Measurements from ENCODE around the gene ZFAND4. TPM values are rescaled to one million over a fixed set of nuclear protein-coding genes. Genes with fewer than 3 reads are reported as not detected.
"Not testable (repeated sequence)": the region's sequence is repeated elsewhere in the genome, so short reads cannot be mapped to it uniquely, and the experiment has no call there.

Gene ZFAND4
- total RNA-seq, 2 experiments from 2014 or later: 11.3 to 11.8 TPM

GRCh38 chr10:45602836-45603235, 69.7 kb downstream of the ZFAND4 start:
- peaks cover 23% of the 10 kb centered on the region for H3K27me3 Mint-ChIP-seq
- H3K36me3 Mint-ChIP-seq: no peaks in the 10 kb centered on the region
- H3K9me3 Mint-ChIP-seq: peaks cover 8% of the 10 kb centered on the region
- no peak for DNase-seq
- peaks cover 5% of the 10 kb centered on the region for H3K4me1 Mint-ChIP-seq
- no peak overlapping the region for H3K27ac Mint-ChIP-seq
- H3K4me3 Mint-ChIP-seq: no peak overlapping the region

GRCh38 chr10:45602082-45602730, 70.4 kb downstream of the ZFAND4 start:
- peaks cover 8% of the 10 kb centered on the region for H3K9me3 Mint-ChIP-seq
- DNase-seq: no peak
- H3K27ac Mint-ChIP-seq: no peak overlapping the region
- H3K4me1 Mint-ChIP-seq: peaks cover 5% of the 10 kb centered on the region
- H3K36me3 Mint-ChIP-seq: no peaks in the 10 kb centered on the region
- no peak overlapping the region for H3K4me3 Mint-ChIP-seq
- peaks cover 23% of the 10 kb centered on the region for H3K27me3 Mint-ChIP-seq

GRCh38 chr10:45601254-45601930, 71.2 kb downstream of the ZFAND4 start:
- H3K36me3 Mint-ChIP-seq, H3K4me1 Mint-ChIP-seq, H3K9me3 Mint-ChIP-seq, H3K27ac Mint-ChIP-seq, DNase-seq: not testable (repeated sequence)
- Mint-ChIP-seq H3K27me3 (peaks cover 23% of the 10 kb centered on the region), H3K4me3 (peak overlapping the region; percentile 42)

- not testable (repeated sequence) for H3K36me3 Mint-ChIP-seq, H3K4me1 Mint-ChIP-seq, H3K27ac Mint-ChIP-seq, H3K9me3 Mint-ChIP-seq
- Mint-ChIP-seq H3K4me3 (peak overlapping the region; percentile 60), H3K27me3 (peaks cover 23% of the 10 kb centered on the region)
- peak; percentile 18 for DNase-seq
Observed at GRCh38 chr10:45600337-45601253, 72.0 kb downstream of the ZFAND4 start.

GRCh38 chr10:45599646-45600045, 72.9 kb downstream of the ZFAND4 start:
- no peak overlapping the region for H3K27ac Mint-ChIP-seq
- H3K36me3 Mint-ChIP-seq: no peaks in the 10 kb centered on the region
- no peak for DNase-seq
- peaks cover 10% of the 10 kb centered on the region for H3K4me1 Mint-ChIP-seq
- H3K4me3 Mint-ChIP-seq: no peak overlapping the region
- peaks cover 26% of the 10 kb centered on the region for H3K27me3 Mint-ChIP-seq
- peaks cover 8% of the 10 kb centered on the region for H3K9me3 Mint-ChIP-seq

GRCh38 chr10:45599021-45599603, 73.5 kb downstream of the ZFAND4 start:
- no peak for DNase-seq
- peaks cover 8% of the 10 kb centered on the region for H3K9me3 Mint-ChIP-seq
- H3K27me3 Mint-ChIP-seq: peaks cover 26% of the 10 kb centered on the region
- H3K36me3 Mint-ChIP-seq: no peaks in the 10 kb centered on the region
- no peak overlapping the region for H3K27ac Mint-ChIP-seq
- peaks cover 10% of the 10 kb centered on the region for H3K4me1 Mint-ChIP-seq
- no peak overlapping the region for H3K4me3 Mint-ChIP-seq

- H3K27me3 Mint-ChIP-seq: peaks cover 25% of the 10 kb centered on the region
Observed at GRCh38 chr10:45596526-45596925, 76.0 kb downstream of the ZFAND4 start.

GRCh38 chr10:45594276-45595157, 78.1 kb downstream of the ZFAND4 start:
- Mint-ChIP-seq H3K27me3 (peaks cover 9% of the 10 kb centered on the region), H3K36me3 (peaks cover 14% of the 10 kb centered on the region), H3K9me3 (peaks cover 3% of the 10 kb centered on the region), H3K4me1 (peaks cover 34% of the 10 kb centered on the region), H3K4me3 (peak overlapping the region; percentile 89), H3K27ac (peak overlapping the region; percentile 68)
- peak; percentile 95 for DNase-seq

More at GRCh38 chr10:45596526-45596925, 76.0 kb downstream of the ZFAND4 start:
- no peak for DNase-seq
- peaks cover 29% of the 10 kb centered on the region for H3K4me1 Mint-ChIP-seq
- no peak overlapping the region for H3K4me3 Mint-ChIP-seq
- peaks cover 8% of the 10 kb centered on the region for H3K9me3 Mint-ChIP-seq
- H3K27ac Mint-ChIP-seq: no peak overlapping the region
- peaks cover 2% of the 10 kb centered on the region for H3K36me3 Mint-ChIP-seq

- peaks cover 3% of the 10 kb centered on the region for H3K27me3 Mint-ChIP-seq
- peaks cover 34% of the 10 kb centered on the region for H3K4me1 Mint-ChIP-seq
- peak overlapping the region; percentile 89 for H3K4me3 Mint-ChIP-seq
- no peak for DNase-seq
- H3K36me3 Mint-ChIP-seq: peaks cover 15% of the 10 kb centered on the region
- peak overlapping the region; percentile 68 for H3K27ac Mint-ChIP-seq
- no peaks in the 10 kb centered on the region for H3K9me3 Mint-ChIP-seq
Observed at GRCh38 chr10:45593938-45594275, 78.7 kb downstream of the ZFAND4 start.

GRCh38 chr10:45592926-45593325, 79.6 kb downstream of the ZFAND4 start:
- peaks cover 15% of the 10 kb centered on the region for H3K36me3 Mint-ChIP-seq
- DNase-seq: no peak
- H3K27me3 Mint-ChIP-seq: peaks cover 3% of the 10 kb centered on the region
- peaks cover 34% of the 10 kb centered on the region for H3K4me1 Mint-ChIP-seq
- H3K9me3 Mint-ChIP-seq: no peaks in the 10 kb centered on the region
- no peak overlapping the region for H3K27ac Mint-ChIP-seq
- peak overlapping the region; percentile 89 for H3K4me3 Mint-ChIP-seq

GRCh38 chr10:45592432-45592831, 80.1 kb downstream of the ZFAND4 start:
- Mint-ChIP-seq H3K27ac (peak overlapping the region; percentile 34), H3K9me3 (peaks cover 1% of the 10 kb centered on the region), H3K4me1 (peaks cover 34% of the 10 kb centered on the region), H3K4me3 (peak overlapping the region; percentile 67), H3K36me3 (peaks cover 17% of the 10 kb centered on the region), H3K27me3 (peaks cover 3% of the 10 kb centered on the region)
- DNase-seq: no peak

GRCh38 chr10:45591280-45591679, 81.3 kb downstream of the ZFAND4 start:
- H3K36me3 Mint-ChIP-seq: peaks cover 23% of the 10 kb centered on the region

GRCh38 chr10:45589868-45590267, 82.7 kb downstream of the ZFAND4 start:
- Mint-ChIP-seq H3K27ac (no peak overlapping the region), H3K9me3 (peaks cover 8% of the 10 kb centered on the region), H3K27me3 (peaks cover 1% of the 10 kb centered on the region), H3K4me3 (no peak overlapping the region), H3K4me1 (peaks cover 35% of the 10 kb centered on the region), H3K36me3 (peaks cover 28% of the 10 kb centered on the region)
- no peak for DNase-seq

More at GRCh38 chr10:45591280-45591679, 81.3 kb downstream of the ZFAND4 start:
- Mint-ChIP-seq H3K27me3 (peaks cover 3% of the 10 kb centered on the region), H3K9me3 (peaks cover 6% of the 10 kb centered on the region), H3K4me1 (peaks cover 34% of the 10 kb centered on the region), H3K4me3 (no peak overlapping the region), H3K27ac (no peak overlapping the region)
- no peak for DNase-seq

GRCh38 chr10:45589009-45589408, 83.6 kb downstream of the ZFAND4 start:
- no peaks in the 10 kb centered on the region for H3K27me3 Mint-ChIP-seq
- no peak for DNase-seq
- H3K4me3 Mint-ChIP-seq: no peak overlapping the region
- peaks cover 13% of the 10 kb centered on the region for H3K9me3 Mint-ChIP-seq
- H3K27ac Mint-ChIP-seq: no peak overlapping the region
- peaks cover 32% of the 10 kb centered on the region for H3K36me3 Mint-ChIP-seq
- peaks cover 33% of the 10 kb centered on the region for H3K4me1 Mint-ChIP-seq

Measured in activated naive CD8-positive, alpha-beta T cell treated with anti-CD3 and anti-CD28 coated beads for 36 hours (primary cell).